Mucosa of descending colon (tissue), 3 donors: ENCODE results near the gene MRPS25. TPM values are rescaled to one million over a fixed set of nuclear protein-coding genes. Genes with fewer than 3 reads are reported as not detected.

Experiments
- ATAC-seq: fragments of 200-7000 bp; cut with Tn5 transposase; one replicate; pipeline ENCODE4 v1.9.1; 2020; ENCODE audit warnings: mild to moderate bottlenecking, moderate library complexity
- DNase-seq, 3 donors: peaks; one replicate each; pipeline ENCODE4 v3.0.0-alpha.2; 2020
- H3K36me3 ChIP-seq: fragments of 200-600 bp; one replicate; pipeline ENCODE4 v1.8.0; 2021; ENCODE audit warnings: low read depth, mild to moderate bottlenecking
- H3K4me1 ChIP-seq: fragments of 200-600 bp; one replicate; pipeline ENCODE4 v1.8.0; 2021; ENCODE audit warnings: low read depth, mild to moderate bottlenecking
- H3K4me3 ChIP-seq: fragments of 200-600 bp; one replicate; pipeline ENCODE4 v1.8.0; 2021; ENCODE audit warnings: mild to moderate bottlenecking
- H3K9me3 ChIP-seq: fragments of 200-600 bp; one replicate; pipeline ENCODE4 v1.8.0; 2021; ENCODE audit warnings: mild to moderate bottlenecking
- CTCF ChIP-seq: fragments of 200-600 bp; IDR thresholded peaks from one replicate; pipeline ENCODE4 v1.8.0; 2022; ENCODE audit warnings: antibody characterized with exemption, mild to moderate bottlenecking
- intact Hi-C, 2 donors: fragments of 100-400 bp; cut with DNase I in 1 of 2; cut with micrococcal nuclease in 1 of 2; formaldehyde crosslinking; loops; one replicate each; pipeline versions ENCODE4 v1.11.0 to v1.11.1; 2022; cut with DNase I, micrococcal nuclease
- total RNA-seq, 3 donors: library from RNA; stranded (reverse); fragmentation: NEBNext Ultra II Directional in 2 of 3; extraction: Animal tissue kit (Norgen Biotek cat#: 25700) in 2 of 3; gene quantifications; one replicate each; pipeline versions ENCODE4 v1.2.1 to v1.2.4, GENCODE V29; 2021 to 2023
- donor health status: DM: no; HTN: no; CAD: no; lungs with moderate emphysema.
- donor health status: DM: no; HTN: no; CAD: no.
- donor health status: DM: no; HTN: yes; CAD: no.

The MRPS25 gene
- total RNA-seq, 3 donors from 2014 or later, result 72.1 to 84.0 (median 78.7) TPM

- Histone ChIP-seq H3K36me3 (peaks cover 23% of the 10 kb centered on the region), H3K9me3 (no peaks in the 10 kb centered on the region), H3K4me1 (peaks cover 3% of the 10 kb centered on the region), H3K4me3 (no peak overlapping the region)
- ATAC-seq (no peak), DNase-seq (no peak)
- intact Hi-C loops, result no loop called here
- no peak for TF ChIP-seq CTCF
These were observed 27.6 kb upstream of the MRPS25 start for GRCh38 chr3:15092686-15093085.

- peaks cover 23% of the 10 kb centered on the region for H3K36me3 ChIP-seq
- intact Hi-C loops, result no loop called here
These were observed 26.5 kb upstream of the MRPS25 start for GRCh38 chr3:15091575-15091974.

GRCh38 chr3:15089201-15089600 is 24.1 kb upstream of the MRPS25 start:
- no peaks in the 10 kb centered on the region for H3K4me1 ChIP-seq
- no peak overlapping the region for H3K4me3 ChIP-seq
- no peaks in the 10 kb centered on the region for H3K9me3 ChIP-seq
- ATAC-seq (no peak), DNase-seq (no peak)
- TF ChIP-seq CTCF, result no peak
- peaks cover 13% of the 10 kb centered on the region for H3K36me3 ChIP-seq
- intact Hi-C loops, result no loop called here

More at GRCh38 chr3:15091575-15091974, 26.5 kb upstream of the MRPS25 start:
- H3K4me3 ChIP-seq, result no peak overlapping the region
- no peaks in the 10 kb centered on the region for H3K9me3 ChIP-seq
- TF ChIP-seq CTCF, result no peak
- no peaks in the 10 kb centered on the region for H3K4me1 ChIP-seq
- DNase-seq, result no peak
- no peak for ATAC-seq

- Histone ChIP-seq H3K36me3 (peaks cover 11% of the 10 kb centered on the region), H3K9me3 (no peaks in the 10 kb centered on the region), H3K4me3 (no peak overlapping the region), H3K4me1 (no peaks in the 10 kb centered on the region)
- ATAC-seq, result no peak
- DNase-seq, result no peak
- no peak for TF ChIP-seq CTCF
- intact Hi-C loops, result no loop called here
These were observed 21.6 kb upstream of the MRPS25 start for GRCh38 chr3:15086699-15087098.

- no peak for ATAC-seq
- Histone ChIP-seq H3K9me3 (no peaks in the 10 kb centered on the region), H3K36me3 (peaks cover 11% of the 10 kb centered on the region), H3K4me3 (no peak overlapping the region), H3K4me1 (no peaks in the 10 kb centered on the region)
- intact Hi-C loops, result no loop called here
- no peak for DNase-seq
- no peak for TF ChIP-seq CTCF
These were observed 21.1 kb upstream of the MRPS25 start for GRCh38 chr3:15086263-15086662.

- no peaks in the 10 kb centered on the region for H3K36me3 ChIP-seq
- no peak for TF ChIP-seq CTCF
These were observed 18.1 kb upstream of the MRPS25 start for GRCh38 chr3:15083252-15083651.

More at GRCh38 chr3:15083252-15083651, 18.1 kb upstream of the MRPS25 start:
- Histone ChIP-seq H3K4me1 (no peaks in the 10 kb centered on the region), H3K4me3 (no peak overlapping the region), H3K9me3 (no peaks in the 10 kb centered on the region)
- intact Hi-C loops, result no loop called here
- DNase-seq, result no peak
- ATAC-seq, result no peak
